Small intestine (tissue), 16 donors: Measurements from ENCODE around the gene E4F1. TPM values are rescaled to one million over a fixed set of nuclear protein-coding genes. Genes with fewer than 3 reads are reported as not detected.
A peak's percentile ranks its signal among the peaks of the same experiment; 100 is the strongest.

ENCODE experiments used
- DNase-seq, 2 donors: peaks; one replicate each; pipeline versions ENCODE4 v3.0.0 to v3.0.0-alpha.2; 2013
- FAIRE-seq: peaks from 2 replicates; lab custom pipeline; 2012; peaks lifted over from hg19 to GRCh38; lab: Jason Lieb, UNC
- H3K27ac ChIP-seq, 3 donors: one replicate each; pipeline ENCODE4 v1.5.1; 2013; ENCODE audit warnings: low read length in 2 of 3, mild to moderate bottlenecking in 2 of 3, control low read depth in 1 of 3, inconsistent platforms in 1 of 3, low read depth in 1 of 3, moderate library complexity in 1 of 3
- H3K27me3 ChIP-seq, 3 donors: one replicate each; pipeline ENCODE4 v1.6.1; 2013; ENCODE audit warnings: low read length in 3 of 3, inconsistent platforms in 1 of 3; ENCODE audit not compliant: control insufficient read depth in 3 of 3, insufficient read depth in 3 of 3
- H3K36me3 ChIP-seq, 3 donors: one replicate each; pipeline ENCODE4 v1.6.1; 2013; ENCODE audit warnings: low read length in 3 of 3, inconsistent platforms in 1 of 3, low read depth in 1 of 3, mild to moderate bottlenecking in 1 of 3, moderate library complexity in 1 of 3; ENCODE audit not compliant: control insufficient read depth in 3 of 3, insufficient read depth in 2 of 3
- H3K4me1 ChIP-seq, 3 donors: one replicate each; pipeline ENCODE4 v1.6.1; 2013; ENCODE audit warnings: low read length in 2 of 3, inconsistent platforms in 1 of 3, low read depth in 1 of 3, mild to moderate bottlenecking in 1 of 3, moderate library complexity in 1 of 3; ENCODE audit not compliant: control insufficient read depth in 3 of 3, insufficient read depth in 2 of 3
- H3K4me3 ChIP-seq, 3 donors: one replicate each; pipeline ENCODE4 v1.5.1; 2013; ENCODE audit warnings: low read length in 3 of 3, control low read depth in 1 of 3, inconsistent platforms in 1 of 3, low read depth in 1 of 3, mild to moderate bottlenecking in 1 of 3, moderate library complexity in 1 of 3
- H3K9me3 ChIP-seq, 2 donors: one replicate each; pipeline ENCODE4 v1.6.1; 2013; ENCODE audit warnings: low read depth in 1 of 2, low read length in 1 of 2; ENCODE audit not compliant: control insufficient read depth in 2 of 2, insufficient read depth in 1 of 2
- WGBS, 3 donors: extraction: QIAGEN DNeasy Blood & Tissue Kit; methylation state at CpG; one replicate each; pipeline ENCODE4 v1.1.7; 2013; 5-methylcytosine and 5-hydroxymethylcytosine counted together
- long read RNA-seq, 10 donors: transcript quantifications; one replicate each; lab custom pipeline, GENCODE V29; 2026
- polyA plus RNA-seq, 4 donors: library from polyadenylated mRNA; stranded (reverse) in 3 of 4; unstranded in 1 of 4; fragments of 200-250 nt in 3 of 4; fragments of 120-200 nt in 1 of 4; gene quantifications; one replicate each; pipeline versions ENCODE4 v1.2.1 to v1.2.3, GENCODE V29; 2013
- donor health status: healthy with polysubstance abuse.
- donor health status: control.
- donor health status: control.
- donor health status: Bipolar disorder and iron deficiency.
- donor health status: healthy.

Gene E4F1
- 10 to 100 TPM; 16.5 to 37.1 (median 22.8) TPM for polyA plus RNA-seq
- long read RNA-seq, donor 1, result 0 reads
- long read RNA-seq, donor 2, partial matches to known transcripts, result 0 of 1 reads
- long read RNA-seq, donor 2, other reads (novel, unspliced or antisense), result 0 of 1 reads
- long read RNA-seq, donor 3, result 0 reads
- long read RNA-seq, donor 4, result 0 reads
- long read RNA-seq, donor 5, result 0 reads
- long read RNA-seq, donor 6, partial matches to known transcripts, result 0 of 1 reads
- long read RNA-seq, donor 6, other reads (novel, unspliced or antisense), result 0 of 1 reads
- long read RNA-seq, donor 7, partial matches to known transcripts, result 0 of 3 reads
- long read RNA-seq, donor 7, other reads (novel, unspliced or antisense), result 0 of 3 reads
- long read RNA-seq, donor 8, result 0 reads
- long read RNA-seq, donor 9, result 0 reads
- long read RNA-seq, donor 10, partial matches to known transcripts, result 0 of 3 reads
- long read RNA-seq, donor 10, other reads (novel, unspliced or antisense), result 0 of 3 reads

DNA sequence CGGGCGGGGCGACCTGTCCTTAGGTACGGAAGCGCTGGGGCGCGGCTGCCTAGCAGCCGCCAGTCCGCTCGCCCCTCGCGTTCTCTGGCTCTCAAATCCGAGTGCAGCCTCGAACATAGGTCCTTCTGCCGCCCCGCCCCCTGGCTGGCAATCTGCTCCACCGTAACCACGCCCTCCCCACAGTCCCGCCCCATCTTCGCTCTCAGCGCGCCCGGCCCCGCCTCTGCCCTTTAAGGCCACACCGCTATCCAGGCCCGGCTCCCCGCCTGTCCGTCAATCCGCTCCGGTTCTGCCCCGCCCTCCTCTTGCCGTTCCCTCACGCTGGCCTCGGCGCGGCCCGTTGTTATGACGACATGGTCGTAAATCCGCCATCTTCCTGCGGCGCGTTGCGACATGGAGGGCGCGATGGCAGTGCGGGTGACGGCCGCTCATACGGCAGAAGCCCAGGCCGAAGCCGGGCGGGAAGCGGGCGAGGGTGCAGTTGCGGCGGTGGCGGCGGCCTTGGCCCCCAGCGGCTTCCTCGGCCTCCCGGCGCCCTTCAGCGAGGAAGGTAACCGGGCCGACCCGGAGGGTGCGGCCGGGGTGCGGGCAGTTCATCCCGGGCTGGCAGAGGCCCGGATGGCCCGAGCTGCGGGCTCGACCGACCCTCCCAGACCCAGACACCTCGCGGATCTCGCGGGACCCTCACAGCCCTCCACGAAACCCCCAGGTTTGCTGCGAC, at the start of gene E4F1:
E4F1 (plus strand) TSS at position 371 of the 721 bp plus-strand sequence; CDS start at position 394, 23 bp downstream.
- Histone ChIP-seq H3K36me3 (peaks cover 0 to 23% (median 0%) of the 10 kb centered on the region in 3 donors), H3K4me3 (peak within 1 kb of the TSS; percentile 83 to 99 (median 86)), H3K4me1 (peaks cover 0 to 11% (median 2%) of the 10 kb centered on the region in 3 donors), H3K27me3 (no peaks in the 10 kb centered on the region), H3K9me3 (no peaks in the 10 kb centered on the region), H3K27ac (peak within 1 kb of the TSS; percentile 73 to 89 (median 87))
- WGBS, 3 donors, result 0 to 1% (median 0%) methylated on average over 68 to 82 of the region's 82 CpGs
- DNase-seq (peak; percentile 99 to 100), FAIRE-seq (no peak)

DNA sequence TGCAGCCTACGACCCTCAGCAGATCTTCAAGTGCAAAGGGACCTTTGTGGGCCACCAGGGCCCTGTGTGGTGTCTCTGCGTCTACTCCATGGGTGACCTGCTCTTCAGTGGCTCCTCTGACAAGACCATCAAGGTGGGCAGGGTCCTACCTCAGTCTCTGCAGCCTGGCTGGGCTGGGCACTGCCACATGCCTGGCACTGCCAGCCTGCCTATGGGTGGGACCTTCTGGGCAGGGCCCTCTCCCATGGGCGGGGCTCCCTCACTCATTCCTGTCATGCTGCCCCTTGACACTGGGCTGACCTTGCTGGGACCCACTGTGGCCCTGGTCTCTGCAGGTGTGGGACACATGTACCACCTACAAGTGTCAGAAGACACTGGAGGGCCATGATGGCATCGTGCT, 49.5 kb upstream of the E4F1 start:
- H3K36me3 ChIP-seq, result peaks cover 11 to 87% (median 21%) of the 10 kb centered on the region in 3 donors
- WGBS, 3 donors, result 85 to 95% (median 94%) methylated on average over 3 to 4 of the region's 4 CpGs

GRCh38 chr16:2174396-2175131, 48.8 kb upstream of the E4F1 start:
- H3K36me3 ChIP-seq, result peaks cover 11 to 81% (median 21%) of the 10 kb centered on the region in 3 donors
- no peak for FAIRE-seq
- 91 to 92% (median 92%) methylated on average over 21 of the region's 21 CpGs for WGBS, 3 donors

More for the DNA sequence above, 49.5 kb upstream of the E4F1 start:
- Histone ChIP-seq H3K9me3 (no peaks in the 10 kb centered on the region), H3K27ac (no peak overlapping the region), H3K27me3 (no peaks in the 10 kb centered on the region), H3K4me3 (no peak overlapping the region), H3K4me1 (peaks cover 0 to 6% (median 0%) of the 10 kb centered on the region in 3 donors)
- FAIRE-seq, result no peak
- no peak for DNase-seq

GRCh38 chr16:2175454-2175853, 47.9 kb upstream of the E4F1 start:
- WGBS, 3 donors, result 90 to 97% (median 94%) methylated on average over 10 of the region's 10 CpGs
- Histone ChIP-seq H3K4me1 (peaks cover 0 to 6% (median 0%) of the 10 kb centered on the region in 3 donors), H3K4me3 (no peak overlapping the region), H3K9me3 (no peaks in the 10 kb centered on the region), H3K36me3 (peaks cover 11 to 72% (median 21%) of the 10 kb centered on the region in 3 donors), H3K27ac (no peak overlapping the region), H3K27me3 (no peaks in the 10 kb centered on the region)
- DNase-seq (no peak), FAIRE-seq (no peak)

More at GRCh38 chr16:2174396-2175131, 48.8 kb upstream of the E4F1 start:
- Histone ChIP-seq H3K27me3 (no peaks in the 10 kb centered on the region), H3K27ac (no peak overlapping the region), H3K4me3 (no peak overlapping the region), H3K9me3 (no peaks in the 10 kb centered on the region), H3K4me1 (peaks cover 0 to 6% (median 0%) of the 10 kb centered on the region in 3 donors)
- no peak for DNase-seq

DNA sequence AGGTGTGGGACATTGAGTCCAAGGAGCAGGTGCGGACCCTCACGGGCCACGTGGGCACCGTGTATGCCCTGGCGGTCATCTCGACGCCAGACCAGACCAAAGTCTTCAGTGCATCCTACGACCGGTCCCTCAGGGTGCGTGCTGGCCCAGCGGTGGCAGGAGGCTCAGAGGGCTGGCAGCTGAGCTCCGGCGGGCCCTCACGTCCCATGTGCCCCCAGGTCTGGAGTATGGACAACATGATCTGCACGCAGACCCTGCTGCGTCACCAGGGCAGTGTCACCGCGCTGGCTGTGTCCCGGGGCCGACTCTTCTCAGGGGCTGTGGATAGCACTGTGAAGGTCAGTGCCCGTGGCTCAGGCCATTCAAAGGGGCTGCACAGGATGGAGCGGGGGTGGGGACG, 47.3 kb upstream of the E4F1 start:
- Histone ChIP-seq H3K27ac (no peak overlapping the region), H3K27me3 (no peaks in the 10 kb centered on the region), H3K9me3 (no peaks in the 10 kb centered on the region), H3K36me3 (peaks cover 11 to 66% (median 19%) of the 10 kb centered on the region in 3 donors), H3K4me1 (peaks cover 0 to 6% (median 0%) of the 10 kb centered on the region in 3 donors), H3K4me3 (no peak overlapping the region)
- 94 to 96% (median 95%) methylated on average over 23 of the region's 23 CpGs for WGBS, 3 donors
- DNase-seq, result no peak
- no peak for FAIRE-seq

DNA sequence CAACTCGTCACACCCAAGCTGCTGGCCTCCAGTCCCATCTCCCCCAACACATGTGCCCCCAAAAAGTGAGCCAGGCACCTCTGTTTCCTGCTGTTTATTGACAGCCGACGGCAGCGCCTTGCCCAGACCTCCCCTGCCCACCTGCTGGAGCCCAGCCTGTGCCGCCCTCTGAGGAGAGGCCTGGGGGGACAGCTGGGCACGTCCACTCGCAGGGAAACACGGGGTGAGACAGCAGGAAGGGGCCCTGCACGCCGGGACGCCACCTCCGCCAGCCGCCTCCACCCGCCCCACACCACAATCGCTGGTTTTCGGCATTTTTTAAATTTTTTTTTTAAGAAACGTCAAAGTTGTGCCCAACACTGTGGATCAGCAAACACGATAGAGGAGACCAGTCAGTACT, 46.3 kb upstream of the E4F1 start:
- no peak for DNase-seq
- peaks cover 6 to 56% (median 19%) of the 10 kb centered on the region in 3 donors for H3K36me3 ChIP-seq
- H3K4me3 ChIP-seq, result no peak overlapping the region
- H3K27me3 ChIP-seq, result no peaks in the 10 kb centered on the region
- H3K27ac ChIP-seq, result no peak overlapping the region
- WGBS, 3 donors, result 92 to 94% (median 93%) methylated on average over 18 of the region's 18 CpGs
- H3K4me1 ChIP-seq, result no peaks in the 10 kb centered on the region
- no peaks in the 10 kb centered on the region for H3K9me3 ChIP-seq
- no peak for FAIRE-seq

- H3K9me3 ChIP-seq, result no peaks in the 10 kb centered on the region
- peaks cover 6 to 53% (median 19%) of the 10 kb centered on the region in 3 donors for H3K36me3 ChIP-seq
- H3K27ac ChIP-seq, result no peak overlapping the region
- no peaks in the 10 kb centered on the region for H3K4me1 ChIP-seq
- 92 to 94% (median 93%) methylated on average over 20 of the region's 20 CpGs for WGBS, 3 donors
- H3K27me3 ChIP-seq, result no peaks in the 10 kb centered on the region
- DNase-seq (no peak), FAIRE-seq (no peak)
- no peak overlapping the region for H3K4me3 ChIP-seq
These were observed 45.8 kb upstream of the E4F1 start for GRCh38 chr16:2177561-2177960.
